GM13977 (cell line): ENCODE results near the gene RPS19.
A peak's percentile ranks its signal among the peaks of the same experiment; 100 is the strongest.

ENCODE experiments used
- DNase-seq: peaks from one replicate; pipeline ENCODE4 v3.0.0; 2012; ENCODE audit warnings: low spot score
- in situ Hi-C: fragments of 300-500 bp; cut with MboI; formaldehyde crosslinking; loops from one replicate; pipeline ENCODE4 v1.12.0; 2022; ENCODE audit warnings: low sequenced_read_pairs, low pct_unique_long_range_greater_than_20kb, mixed read lengths, inconsistent platforms; ENCODE audit not compliant: unreplicated experiment
- TF ChIP-seq, protein P1 (sequence below): IDR thresholded peaks from 2 replicates; pipeline ENCODE4 v1.5.1; 2012; ENCODE audit warnings: mild to moderate bottlenecking, control low read depth; ENCODE audit not compliant: insufficient read depth; ENCODE audit errors: extremely low read depth, missing control alignments

Gene RPS19

DNA sequence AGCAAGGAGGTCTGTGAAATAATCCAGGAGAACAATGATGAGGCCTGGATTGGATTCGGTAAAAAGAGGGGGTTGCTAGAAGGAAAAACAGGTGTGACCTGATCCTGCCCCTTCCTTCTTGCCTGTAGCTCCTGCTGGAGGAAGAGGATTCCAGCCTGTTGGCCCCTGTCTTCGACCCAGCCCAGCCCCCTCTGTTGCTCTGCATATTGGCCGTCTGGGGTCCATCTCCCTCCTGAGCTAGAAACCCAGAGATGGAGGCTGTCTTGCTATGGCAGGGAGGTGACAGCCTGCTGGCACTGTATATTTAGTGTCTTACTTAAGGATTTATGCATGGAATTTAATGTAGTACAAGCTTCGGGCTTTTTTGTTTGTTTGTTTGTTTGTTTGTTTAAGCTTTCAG is 8.6 kb upstream of the RPS19 start:
- no peak for DNase-seq
- TF ChIP-seq, protein P1, sequence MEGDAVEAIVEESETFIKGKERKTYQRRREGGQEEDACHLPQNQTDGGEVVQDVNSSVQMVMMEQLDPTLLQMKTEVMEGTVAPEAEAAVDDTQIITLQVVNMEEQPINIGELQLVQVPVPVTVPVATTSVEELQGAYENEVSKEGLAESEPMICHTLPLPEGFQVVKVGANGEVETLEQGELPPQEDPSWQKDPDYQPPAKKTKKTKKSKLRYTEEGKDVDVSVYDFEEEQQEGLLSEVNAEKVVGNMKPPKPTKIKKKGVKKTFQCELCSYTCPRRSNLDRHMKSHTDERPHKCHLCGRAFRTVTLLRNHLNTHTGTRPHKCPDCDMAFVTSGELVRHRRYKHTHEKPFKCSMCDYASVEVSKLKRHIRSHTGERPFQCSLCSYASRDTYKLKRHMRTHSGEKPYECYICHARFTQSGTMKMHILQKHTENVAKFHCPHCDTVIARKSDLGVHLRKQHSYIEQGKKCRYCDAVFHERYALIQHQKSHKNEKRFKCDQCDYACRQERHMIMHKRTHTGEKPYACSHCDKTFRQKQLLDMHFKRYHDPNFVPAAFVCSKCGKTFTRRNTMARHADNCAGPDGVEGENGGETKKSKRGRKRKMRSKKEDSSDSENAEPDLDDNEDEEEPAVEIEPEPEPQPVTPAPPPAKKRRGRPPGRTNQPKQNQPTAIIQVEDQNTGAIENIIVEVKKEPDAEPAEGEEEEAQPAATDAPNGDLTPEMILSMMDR = no peak
- in situ Hi-C loops = no loop called here

DNA sequence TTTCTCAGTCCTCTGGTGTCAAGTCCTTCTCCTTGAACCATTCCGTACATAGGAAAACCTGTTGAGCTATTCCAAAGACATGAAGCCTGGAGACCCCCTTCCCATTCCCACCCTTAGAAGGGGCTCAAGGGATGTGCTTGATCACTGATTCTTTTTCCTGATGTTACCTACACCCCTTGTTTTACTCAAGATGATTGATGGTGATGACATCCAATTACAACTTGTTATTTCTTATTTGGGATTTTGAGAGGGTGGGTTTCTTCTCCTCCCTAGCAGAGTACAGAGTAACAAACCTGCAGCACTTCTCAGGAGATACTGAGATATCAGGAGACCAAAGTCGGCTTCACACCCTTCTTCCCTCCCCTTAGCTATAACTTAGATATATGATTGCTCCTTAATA is 6.7 kb upstream of the RPS19 start:
- DNase-seq = no peak
- TF ChIP-seq, protein P1 = no peak
- in situ Hi-C loops = no loop called here

- no peak for DNase-seq
- in situ Hi-C loops = no loop called here
- TF ChIP-seq, protein P1 = no peak
These were observed 6.3 kb upstream of the RPS19 start for GRCh38 chr19:41853768-41854167.

DNA sequence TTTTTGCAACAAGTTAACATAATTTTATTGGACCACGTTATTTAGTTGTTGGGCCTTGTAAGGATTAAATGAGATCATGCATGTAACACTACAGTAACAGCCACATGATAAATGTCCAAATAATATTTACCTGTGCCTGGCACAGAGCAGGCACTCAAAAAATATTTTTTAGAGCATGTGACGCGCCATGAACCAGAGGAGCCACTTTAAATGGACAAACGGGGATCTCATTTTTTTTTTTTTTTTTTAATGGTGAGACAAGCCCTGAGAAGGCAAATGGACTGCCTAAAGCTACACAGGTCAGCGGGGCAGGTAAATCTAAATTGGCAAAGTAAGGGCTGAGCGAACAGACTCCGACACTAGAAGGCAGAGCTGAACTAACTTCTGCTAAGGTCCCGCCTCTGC is 840 bp upstream of the RPS19 start:
- TF ChIP-seq, protein P1 = peak; percentile 39
- DNase-seq = no peak
- in situ Hi-C loops = no loop called here

DNA sequence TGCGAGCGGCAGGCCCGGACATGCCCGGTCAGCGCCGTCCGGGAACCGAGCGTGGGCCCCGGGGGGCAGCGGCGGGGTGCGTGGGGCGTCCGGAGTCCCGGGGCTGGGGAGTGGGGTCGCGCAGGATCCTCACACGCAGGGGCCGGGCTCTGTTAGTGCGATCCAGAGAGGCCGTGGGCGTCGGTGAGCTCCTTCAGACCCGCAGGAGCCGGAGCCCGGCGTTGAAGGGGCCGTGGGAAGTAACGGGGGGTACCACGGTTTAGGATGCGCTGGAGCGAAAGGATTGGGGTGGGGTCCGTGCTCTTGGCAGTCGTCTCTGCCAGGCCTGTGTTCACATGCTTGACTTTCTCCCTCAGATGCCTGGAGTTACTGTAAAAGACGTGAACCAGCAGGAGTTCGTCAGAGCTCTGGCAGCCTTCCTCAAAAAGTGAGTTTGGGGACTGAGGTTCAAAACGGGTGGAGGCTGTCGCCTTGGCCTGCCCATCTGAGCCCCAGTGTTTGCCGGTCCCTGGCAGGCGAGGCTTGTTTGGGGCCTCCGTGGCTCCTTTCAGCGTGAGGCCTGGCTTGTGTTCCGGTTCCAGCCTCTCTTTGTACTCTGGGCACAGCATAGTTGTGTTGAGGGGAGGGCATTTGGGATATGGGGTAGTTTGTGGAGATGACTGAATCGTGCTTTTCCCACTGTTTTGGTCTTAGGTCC is 512 bp downstream of the RPS19 start:
- in situ Hi-C loops = no loop called here
- no peak for DNase-seq
- TF ChIP-seq, protein P1 = no peak

- in situ Hi-C loops = no loop called here
- no peak for DNase-seq
- TF ChIP-seq, protein P1 = no peak
These were observed 1.2 kb downstream of the RPS19 start for GRCh38 chr19:41861116-41861768.
